ENCODE results near the gene TMEM235.

Gene TMEM235

DNA sequence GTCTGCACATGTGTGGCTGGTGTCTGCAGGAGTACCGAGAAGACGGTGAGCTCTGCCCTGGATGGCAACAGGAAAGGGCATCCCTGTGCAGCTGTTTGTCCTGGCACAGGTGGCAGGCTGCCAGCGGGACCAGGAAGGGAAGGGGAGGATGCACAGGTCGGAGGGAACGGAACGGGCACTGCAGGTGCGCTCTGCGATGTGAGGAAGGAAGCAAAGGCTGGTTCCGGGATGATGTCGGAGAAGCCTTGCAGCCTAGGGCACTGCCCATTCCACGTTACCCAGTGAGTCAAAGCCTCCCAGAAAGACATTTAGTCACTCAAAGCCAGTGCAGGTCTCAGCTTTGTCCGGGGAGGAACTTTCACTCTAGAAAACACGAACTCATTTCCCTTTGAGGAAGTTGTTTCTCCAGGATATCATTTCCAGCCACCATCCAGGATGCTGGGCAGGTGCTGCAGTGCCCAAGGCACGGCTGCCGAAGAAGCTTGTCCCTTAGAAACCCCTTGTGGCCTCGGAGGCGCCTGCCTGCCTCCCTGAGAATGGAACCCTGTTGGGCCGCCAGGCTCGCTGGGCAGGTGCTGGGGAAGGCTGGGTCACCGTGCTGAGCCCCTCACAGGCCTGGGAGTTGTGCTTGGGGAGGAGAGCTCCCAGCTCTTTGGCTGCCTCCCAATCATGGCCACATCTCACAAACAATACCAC is 4.5 kb upstream of the TMEM235 start:
- intact Hi-C loops (cut with DNase I; ENCODE audit: low total_unique reads), result no loop called here
- Histone ChIP-seq H3K27ac (no peak overlapping the region), H3K4me3 (no peak overlapping the region), H3K9me3 (no peaks in the 10 kb centered on the region), H3K27me3 (peaks cover 0 to 21% of the 10 kb centered on the region in 2 donors), H3K4me1 (peaks cover 0 to 4% (median 0%) of the 10 kb centered on the region in 4 donors), H3K36me3 (no peaks in the 10 kb centered on the region)
- TF ChIP-seq, protein P1, sequence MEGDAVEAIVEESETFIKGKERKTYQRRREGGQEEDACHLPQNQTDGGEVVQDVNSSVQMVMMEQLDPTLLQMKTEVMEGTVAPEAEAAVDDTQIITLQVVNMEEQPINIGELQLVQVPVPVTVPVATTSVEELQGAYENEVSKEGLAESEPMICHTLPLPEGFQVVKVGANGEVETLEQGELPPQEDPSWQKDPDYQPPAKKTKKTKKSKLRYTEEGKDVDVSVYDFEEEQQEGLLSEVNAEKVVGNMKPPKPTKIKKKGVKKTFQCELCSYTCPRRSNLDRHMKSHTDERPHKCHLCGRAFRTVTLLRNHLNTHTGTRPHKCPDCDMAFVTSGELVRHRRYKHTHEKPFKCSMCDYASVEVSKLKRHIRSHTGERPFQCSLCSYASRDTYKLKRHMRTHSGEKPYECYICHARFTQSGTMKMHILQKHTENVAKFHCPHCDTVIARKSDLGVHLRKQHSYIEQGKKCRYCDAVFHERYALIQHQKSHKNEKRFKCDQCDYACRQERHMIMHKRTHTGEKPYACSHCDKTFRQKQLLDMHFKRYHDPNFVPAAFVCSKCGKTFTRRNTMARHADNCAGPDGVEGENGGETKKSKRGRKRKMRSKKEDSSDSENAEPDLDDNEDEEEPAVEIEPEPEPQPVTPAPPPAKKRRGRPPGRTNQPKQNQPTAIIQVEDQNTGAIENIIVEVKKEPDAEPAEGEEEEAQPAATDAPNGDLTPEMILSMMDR (IDR thresholded peaks at IDR 0.05), result no peak
- no peak for DNase-seq

DNA sequence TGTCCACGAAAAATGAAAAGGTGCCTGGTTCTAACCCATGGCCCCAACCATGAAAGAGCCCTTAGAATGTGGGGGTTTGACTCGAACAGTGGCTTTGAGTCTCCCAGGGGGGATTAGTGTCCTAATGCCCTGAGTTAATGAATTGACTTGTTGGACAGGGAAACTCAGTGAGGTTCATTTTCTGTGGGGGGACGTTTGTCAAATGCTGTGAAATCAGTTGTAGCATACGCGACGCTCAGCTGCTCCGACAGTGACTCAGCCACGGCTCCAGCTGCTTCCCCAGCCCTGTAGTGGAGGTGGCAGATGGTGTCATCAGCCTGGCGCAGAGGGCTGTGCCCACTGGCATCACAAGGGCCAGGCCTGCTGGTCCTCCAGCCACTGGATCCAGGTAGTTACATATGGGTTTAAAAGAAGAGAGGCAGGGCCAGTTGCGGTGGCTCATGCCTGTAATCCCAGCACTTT is 3.9 kb upstream of the TMEM235 start:
- intact Hi-C loops (cut with DNase I; ENCODE audit: low total_unique reads), result no loop called here
- Histone ChIP-seq H3K27me3 (peaks cover 0 to 27% of the 10 kb centered on the region in 2 donors), H3K27ac (no peak overlapping the region), H3K9me3 (no peaks in the 10 kb centered on the region), H3K4me1 (peaks cover 0 to 8% (median 2%) of the 10 kb centered on the region in 4 donors), H3K36me3 (no peaks in the 10 kb centered on the region), H3K4me3 (no peak overlapping the region)
- DNase-seq, result no peak
- TF ChIP-seq, protein P1 (IDR thresholded peaks at IDR 0.05), result no peak

DNA sequence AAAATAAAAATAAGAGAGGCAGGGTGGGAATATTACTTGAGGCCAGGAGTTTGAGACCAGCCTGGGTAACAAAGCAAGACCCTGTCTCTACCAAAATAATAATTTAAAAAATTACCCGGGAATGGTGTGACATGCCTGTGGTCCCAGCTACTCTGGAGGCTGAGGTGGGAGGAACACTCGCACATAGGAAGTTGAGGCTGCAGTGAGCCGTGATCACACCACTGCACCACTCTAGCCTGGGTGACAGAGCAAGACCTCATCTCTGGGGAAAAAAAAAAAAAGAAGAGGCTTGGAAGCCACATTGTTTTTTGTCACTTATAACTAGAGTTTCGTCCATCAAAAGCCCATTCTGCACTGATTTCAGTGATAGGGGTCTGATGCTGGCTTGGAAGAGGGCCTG is 3.3 kb upstream of the TMEM235 start:
- intact Hi-C loops (cut with DNase I; ENCODE audit: low total_unique reads), result no loop called here
- H3K4me3 ChIP-seq, result no peak overlapping the region
- no peak for DNase-seq
- peaks cover 0 to 34% of the 10 kb centered on the region in 2 donors for H3K27me3 ChIP-seq
- TF ChIP-seq, protein P1 (IDR thresholded peaks at IDR 0.05), result no peak
- no peaks in the 10 kb centered on the region for H3K36me3 ChIP-seq
- H3K27ac ChIP-seq, result no peak overlapping the region
- H3K4me1 ChIP-seq, result peaks cover 0 to 8% (median 2%) of the 10 kb centered on the region in 4 donors
- no peaks in the 10 kb centered on the region for H3K9me3 ChIP-seq

DNA sequence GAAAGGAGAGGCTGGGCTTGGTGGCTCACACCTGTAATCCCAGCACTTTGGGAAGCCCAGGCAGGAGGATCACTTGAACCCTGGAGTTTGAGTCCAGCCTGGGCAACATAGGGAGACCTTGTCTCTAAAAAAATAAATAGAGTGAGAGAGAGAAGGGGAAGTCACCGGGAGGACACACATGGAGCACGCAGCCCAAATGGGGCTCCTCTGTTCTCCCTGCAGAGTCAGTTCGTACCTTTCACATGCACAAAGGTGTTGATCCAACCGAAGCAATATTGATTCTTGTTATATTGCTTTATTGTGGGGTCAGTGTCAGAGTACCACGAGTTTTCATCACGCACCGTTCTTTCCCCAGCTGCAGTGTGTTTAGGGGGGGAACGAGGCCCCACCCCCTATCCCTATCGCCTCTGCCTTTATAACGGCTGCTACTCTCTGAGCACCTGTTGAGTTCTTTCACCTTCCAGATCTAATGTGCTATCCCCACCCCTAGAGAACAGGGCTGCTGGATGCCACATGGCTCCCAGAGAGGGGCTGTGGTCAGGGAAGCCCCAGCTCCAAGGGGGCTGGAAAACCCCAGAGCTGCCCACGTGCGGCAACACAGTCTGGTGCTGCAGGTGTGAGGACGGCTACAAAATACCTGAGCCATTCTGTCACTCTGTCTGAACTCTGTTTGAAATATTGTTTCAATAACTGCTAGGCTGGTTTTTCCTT is 1.0 kb upstream of the TMEM235 start:
- intact Hi-C loops (cut with DNase I; ENCODE audit: low total_unique reads), result no loop called here
- no peak overlapping the region for H3K4me3 ChIP-seq
- H3K9me3 ChIP-seq, result no peaks in the 10 kb centered on the region
- TF ChIP-seq, protein P1 (IDR thresholded peaks at IDR 0.05), result no peak
- H3K27ac ChIP-seq, result no peak overlapping the region
- no peak for DNase-seq
- no peaks in the 10 kb centered on the region for H3K36me3 ChIP-seq
- H3K4me1 ChIP-seq, result peaks cover 0 to 8% (median 2%) of the 10 kb centered on the region in 4 donors
- H3K27me3 ChIP-seq, result peaks cover 0 to 43% of the 10 kb centered on the region in 2 donors

DNA sequence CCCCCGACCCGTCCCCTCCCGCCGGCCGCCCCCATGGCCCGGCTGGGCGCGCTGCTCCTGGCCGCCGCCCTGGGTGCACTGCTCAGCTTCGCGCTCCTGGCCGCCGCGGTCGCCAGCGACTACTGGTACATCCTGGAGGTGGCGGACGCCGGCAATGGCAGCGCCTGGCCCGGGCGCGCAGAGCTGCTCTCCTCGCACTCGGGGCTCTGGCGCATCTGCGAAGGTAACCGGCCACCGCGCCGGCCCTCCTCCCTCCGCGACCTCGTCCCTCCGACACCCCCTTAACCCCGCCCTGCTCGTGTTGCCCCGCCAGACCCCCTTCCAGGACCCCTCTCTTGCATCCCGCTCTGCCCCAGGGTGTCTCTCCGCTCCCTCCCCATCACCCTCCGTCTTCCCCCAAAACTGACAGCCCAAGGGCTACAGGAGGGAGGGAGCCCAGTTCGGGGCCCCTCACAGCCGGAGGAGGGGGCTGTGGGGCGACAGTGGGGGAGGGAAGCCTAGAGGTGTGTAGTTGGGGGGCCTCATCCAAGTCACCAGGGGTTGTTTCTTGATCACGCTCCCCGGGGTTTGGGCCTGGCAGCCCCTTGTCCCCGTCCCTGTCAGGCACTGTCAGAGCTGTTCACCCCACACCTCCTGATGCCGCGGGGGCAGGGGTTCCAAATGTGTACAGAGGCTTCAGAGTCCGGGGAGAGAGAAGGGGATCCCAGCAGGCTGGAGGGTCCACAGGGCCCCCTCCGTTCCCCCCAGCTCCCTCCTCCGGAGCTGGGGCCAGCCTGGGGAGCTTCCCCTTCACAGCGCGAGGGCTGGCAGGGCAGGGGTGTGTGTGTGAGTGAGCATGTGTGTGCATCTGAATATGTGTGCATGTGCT is 794 bp downstream of the TMEM235 start:
- TF ChIP-seq, protein P1 (IDR thresholded peaks at IDR 0.05), result no peak
- H3K4me3 ChIP-seq, result no peak overlapping the region
- intact Hi-C loops (cut with DNase I; ENCODE audit: low total_unique reads), result no loop called here
- no peak overlapping the region for H3K27ac ChIP-seq
- H3K27me3 ChIP-seq, result peaks cover 0 to 49% of the 10 kb centered on the region in 2 donors
- H3K9me3 ChIP-seq, result no peaks in the 10 kb centered on the region
- peaks cover 0 to 8% (median 2%) of the 10 kb centered on the region in 4 donors for H3K4me1 ChIP-seq
- DNase-seq, result no peak
- H3K36me3 ChIP-seq, result no peaks in the 10 kb centered on the region
